Type B pancreatic cell (in vitro differentiated cells): Measurements from ENCODE around the gene EIF4G3. TPM values are rescaled to one million over a fixed set of nuclear protein-coding genes. Genes with fewer than 3 reads are reported as not detected.
"Not testable (repeated sequence)": the region's sequence is repeated elsewhere in the genome, so short reads cannot be mapped to it uniquely, and the experiment has no call there.

Source experiments
- DNase-seq: peaks from one replicate; pipeline ENCODE4 v3.0.0; 2021; ENCODE audit warnings: mixed read lengths; ENCODE audit not compliant: unreplicated experiment; ENCODE audit errors: extremely low spot score
- H3K27ac Mint-ChIP-seq: 2 replicates; pipeline ENCODE4 v1.8.0; 2021; ENCODE audit warnings: mild to moderate bottlenecking, mixed read lengths
- H3K27me3 Mint-ChIP-seq: 2 replicates; pipeline ENCODE4 v1.8.0; 2021; ENCODE audit warnings: mixed read lengths
- H3K36me3 Mint-ChIP-seq: 2 replicates; pipeline ENCODE4 v1.8.0; 2021; ENCODE audit warnings: mixed read lengths
- H3K4me1 Mint-ChIP-seq: one replicate; pipeline ENCODE4 v1.8.0; 2021; ENCODE audit warnings: mixed read lengths; ENCODE audit not compliant: unreplicated experiment
- H3K4me3 Mint-ChIP-seq: 2 replicates; pipeline ENCODE4 v1.8.0; 2021; ENCODE audit warnings: mild to moderate bottlenecking, mixed read lengths
- H3K9me3 Mint-ChIP-seq: 2 replicates; pipeline ENCODE4 v1.8.0; 2021; ENCODE audit warnings: mixed read lengths
- CTCF ChIP-seq: fragments of 200-600 bp; sonication (generic); conservative IDR thresholded peaks from 2 replicates; pipeline ENCODE4 v1.5.0; 2021; ENCODE audit warnings: antibody characterized with exemption, mild to moderate bottlenecking
- total RNA-seq: library from RNA; stranded (reverse); gene quantifications from 2 replicates; pipeline ENCODE4 v1.2.1, GENCODE V29; 2021; ENCODE audit warnings: low replicate concordance

EIF4G3 gene
- total RNA-seq, 1 donor from 2014 or later = 71.5 TPM

GRCh38 chr1:21217812-21218596 lies 41.3 kb upstream of the EIF4G3 start:
- Mint-ChIP-seq H3K9me3 (no peaks in the 10 kb centered on the region), H3K27me3 (no peaks in the 10 kb centered on the region), H3K36me3 (peaks cover 6% of the 10 kb centered on the region), H3K4me1 (no peaks in the 10 kb centered on the region), H3K4me3 (no peak overlapping the region), H3K27ac (no peak overlapping the region)
- peak; percentile 72 for DNase-seq
- peak; percentile 61 for TF ChIP-seq CTCF

- Mint-ChIP-seq H3K9me3 (no peaks in the 10 kb centered on the region), H3K4me1 (no peaks in the 10 kb centered on the region), H3K27ac (no peak overlapping the region), H3K36me3 (peaks cover 4% of the 10 kb centered on the region), H3K27me3 (no peaks in the 10 kb centered on the region), H3K4me3 (no peak overlapping the region)
- no peak for DNase-seq
- peak; percentile 83 for TF ChIP-seq CTCF
These were observed 40.4 kb upstream of the EIF4G3 start for GRCh38 chr1:21216835-21217811.

- Mint-ChIP-seq H3K9me3 (no peaks in the 10 kb centered on the region), H3K4me1 (no peaks in the 10 kb centered on the region), H3K36me3 (no peaks in the 10 kb centered on the region), H3K27me3 (no peaks in the 10 kb centered on the region), H3K27ac (no peak overlapping the region), H3K4me3 (no peak overlapping the region)
- DNase-seq = no peak
- no peak for TF ChIP-seq CTCF
These were observed 35.4 kb upstream of the EIF4G3 start for GRCh38 chr1:21212126-21212525.

GRCh38 chr1:21208137-21208700 lies 31.5 kb upstream of the EIF4G3 start:
- not testable (repeated sequence) for H3K4me1 Mint-ChIP-seq, H3K27me3 Mint-ChIP-seq

GRCh38 chr1:21206117-21206516 lies 29.4 kb upstream of the EIF4G3 start:
- Mint-ChIP-seq H3K36me3 (no peaks in the 10 kb centered on the region), H3K4me3 (no peak overlapping the region), H3K4me1 (no peaks in the 10 kb centered on the region), H3K27me3 (no peaks in the 10 kb centered on the region), H3K27ac (no peak overlapping the region), H3K9me3 (no peaks in the 10 kb centered on the region)
- DNase-seq = no peak
- no peak for TF ChIP-seq CTCF

More at GRCh38 chr1:21208137-21208700, 31.5 kb upstream of the EIF4G3 start:
- not testable (repeated sequence) for H3K9me3 Mint-ChIP-seq, H3K4me3 Mint-ChIP-seq, H3K27ac Mint-ChIP-seq, DNase-seq, H3K36me3 Mint-ChIP-seq
